Upper lobe of left lung (tissue), 4 donors: ENCODE measurements around the gene PLB1.

ENCODE experiments used
- EP300 ChIP-seq, 4 donors: sonication (generic); formaldehyde crosslinking; IDR thresholded peaks; one replicate each; pipeline ENCODE4 v1.5.1; 2017; ENCODE audit warnings: antibody characterized with exemption in 4 of 4, control low read depth in 2 of 4
- POLR2A ChIP-seq, 4 donors: fragments of 450-650 bp; IDR thresholded peaks; one replicate each; pipeline ENCODE4 v1.5.1; 2016 to 2017; ENCODE audit warnings: antibody characterized with exemption in 4 of 4, mild to moderate bottlenecking in 2 of 4
- TF ChIP-seq, protein P1 (sequence below), 6 experiments: fragments of 450-650 bp in 4 of 6; fragments of 200-600 bp in 2 of 6; sonication (generic) in 2 of 6; IDR thresholded peaks; one replicate each; pipeline ENCODE4 v1.5.1; 2016 to 2019; ENCODE audit warnings: antibody characterized with exemption in 6 of 6

GRCh38 chr2:28509361-28509760, 13.5 kb downstream of the PLB1 start:
- TF ChIP-seq, protein P1, sequence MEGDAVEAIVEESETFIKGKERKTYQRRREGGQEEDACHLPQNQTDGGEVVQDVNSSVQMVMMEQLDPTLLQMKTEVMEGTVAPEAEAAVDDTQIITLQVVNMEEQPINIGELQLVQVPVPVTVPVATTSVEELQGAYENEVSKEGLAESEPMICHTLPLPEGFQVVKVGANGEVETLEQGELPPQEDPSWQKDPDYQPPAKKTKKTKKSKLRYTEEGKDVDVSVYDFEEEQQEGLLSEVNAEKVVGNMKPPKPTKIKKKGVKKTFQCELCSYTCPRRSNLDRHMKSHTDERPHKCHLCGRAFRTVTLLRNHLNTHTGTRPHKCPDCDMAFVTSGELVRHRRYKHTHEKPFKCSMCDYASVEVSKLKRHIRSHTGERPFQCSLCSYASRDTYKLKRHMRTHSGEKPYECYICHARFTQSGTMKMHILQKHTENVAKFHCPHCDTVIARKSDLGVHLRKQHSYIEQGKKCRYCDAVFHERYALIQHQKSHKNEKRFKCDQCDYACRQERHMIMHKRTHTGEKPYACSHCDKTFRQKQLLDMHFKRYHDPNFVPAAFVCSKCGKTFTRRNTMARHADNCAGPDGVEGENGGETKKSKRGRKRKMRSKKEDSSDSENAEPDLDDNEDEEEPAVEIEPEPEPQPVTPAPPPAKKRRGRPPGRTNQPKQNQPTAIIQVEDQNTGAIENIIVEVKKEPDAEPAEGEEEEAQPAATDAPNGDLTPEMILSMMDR (IDR thresholded peaks at IDR 0.05): no peak
- TF ChIP-seq EP300 (IDR thresholded peaks at IDR 0.05) (no peak), POLR2A (IDR thresholded peaks at IDR 0.05) (no peak)
